ENCODE data around the gene C11orf65.

C11orf65 gene

DNA sequence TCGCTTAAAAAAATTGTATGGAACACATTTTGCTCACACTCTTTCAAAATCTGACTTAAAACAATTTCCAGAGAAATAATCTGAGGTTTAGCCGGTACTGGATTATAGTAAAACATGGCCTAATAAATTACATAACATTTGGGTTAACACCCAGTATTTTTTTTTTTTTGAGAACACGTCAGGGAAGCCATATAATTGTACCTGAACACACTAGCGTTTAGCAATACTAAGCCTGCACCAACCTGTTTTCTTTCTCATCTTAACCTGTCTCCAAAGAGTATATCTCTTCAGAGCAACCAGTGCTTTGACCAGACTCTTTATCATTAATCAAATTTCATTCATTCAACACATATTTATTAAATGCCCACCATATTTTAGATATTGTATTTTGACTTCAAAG lies 32.8 kb upstream of the C11orf65 start:
- no peak for TF ChIP-seq ZNF610 (tag by site-specific recombination; IDR thresholded peaks at IDR 0.05; ENCODE audit: borderline replicate concordance)
- no peak for TF ChIP-seq ZNF335 (tag by site-specific recombination; conservative IDR thresholded peaks at IDR 0.05)
- TF ChIP-seq ZBTB21 (tag by site-specific recombination; IDR thresholded peaks at IDR 0.05): no peak
- no peak for TF ChIP-seq KLF8 (tag by site-specific recombination; IDR thresholded peaks at IDR 0.05)
- no peak for TF ChIP-seq PRDM2 (tag by site-specific recombination; IDR thresholded peaks at IDR 0.05; ENCODE audit: borderline replicate concordance)
- TF ChIP-seq SCRT2 (tag by site-specific recombination; IDR thresholded peaks at IDR 0.05): no peak
- TF ChIP-seq ZNF777 (tag by site-specific recombination; IDR thresholded peaks at IDR 0.05; ENCODE audit: borderline replicate concordance): no peak
- TF ChIP-seq WT1 (tag by site-specific recombination; IDR thresholded peaks at IDR 0.05): no peak
- TF ChIP-seq, protein P1, sequence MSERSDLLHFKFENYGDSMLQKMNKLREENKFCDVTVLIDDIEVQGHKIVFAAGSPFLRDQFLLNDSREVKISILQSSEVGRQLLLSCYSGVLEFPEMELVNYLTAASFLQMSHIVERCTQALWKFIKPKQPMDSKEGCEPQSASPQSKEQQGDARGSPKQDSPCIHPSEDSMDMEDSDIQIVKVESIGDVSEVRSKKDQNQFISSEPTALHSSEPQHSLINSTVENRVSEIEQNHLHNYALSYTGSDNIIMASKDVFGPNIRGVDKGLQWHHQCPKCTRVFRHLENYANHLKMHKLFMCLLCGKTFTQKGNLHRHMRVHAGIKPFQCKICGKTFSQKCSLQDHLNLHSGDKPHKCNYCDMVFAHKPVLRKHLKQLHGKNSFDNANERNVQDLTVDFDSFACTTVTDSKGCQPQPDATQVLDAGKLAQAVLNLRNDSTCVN (tag by site-specific recombination; optimal IDR thresholded peaks at IDR 0.05): no peak
- no peak for TF ChIP-seq ZNF830 (tag by site-specific recombination; IDR thresholded peaks at IDR 0.05; ENCODE audit: low read depth)
- TF ChIP-seq, protein P2, sequence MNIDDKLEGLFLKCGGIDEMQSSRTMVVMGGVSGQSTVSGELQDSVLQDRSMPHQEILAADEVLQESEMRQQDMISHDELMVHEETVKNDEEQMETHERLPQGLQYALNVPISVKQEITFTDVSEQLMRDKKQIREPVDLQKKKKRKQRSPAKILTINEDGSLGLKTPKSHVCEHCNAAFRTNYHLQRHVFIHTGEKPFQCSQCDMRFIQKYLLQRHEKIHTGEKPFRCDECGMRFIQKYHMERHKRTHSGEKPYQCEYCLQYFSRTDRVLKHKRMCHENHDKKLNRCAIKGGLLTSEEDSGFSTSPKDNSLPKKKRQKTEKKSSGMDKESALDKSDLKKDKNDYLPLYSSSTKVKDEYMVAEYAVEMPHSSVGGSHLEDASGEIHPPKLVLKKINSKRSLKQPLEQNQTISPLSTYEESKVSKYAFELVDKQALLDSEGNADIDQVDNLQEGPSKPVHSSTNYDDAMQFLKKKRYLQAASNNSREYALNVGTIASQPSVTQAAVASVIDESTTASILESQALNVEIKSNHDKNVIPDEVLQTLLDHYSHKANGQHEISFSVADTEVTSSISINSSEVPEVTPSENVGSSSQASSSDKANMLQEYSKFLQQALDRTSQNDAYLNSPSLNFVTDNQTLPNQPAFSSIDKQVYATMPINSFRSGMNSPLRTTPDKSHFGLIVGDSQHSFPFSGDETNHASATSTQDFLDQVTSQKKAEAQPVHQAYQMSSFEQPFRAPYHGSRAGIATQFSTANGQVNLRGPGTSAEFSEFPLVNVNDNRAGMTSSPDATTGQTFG (tag by site-specific recombination; IDR thresholded peaks at IDR 0.05; ENCODE audit: borderline replicate concordance): no peak
- no peak for TF ChIP-seq KLF17 (tag by site-specific recombination; IDR thresholded peaks at IDR 0.05)
- TF ChIP-seq, protein P3, sequence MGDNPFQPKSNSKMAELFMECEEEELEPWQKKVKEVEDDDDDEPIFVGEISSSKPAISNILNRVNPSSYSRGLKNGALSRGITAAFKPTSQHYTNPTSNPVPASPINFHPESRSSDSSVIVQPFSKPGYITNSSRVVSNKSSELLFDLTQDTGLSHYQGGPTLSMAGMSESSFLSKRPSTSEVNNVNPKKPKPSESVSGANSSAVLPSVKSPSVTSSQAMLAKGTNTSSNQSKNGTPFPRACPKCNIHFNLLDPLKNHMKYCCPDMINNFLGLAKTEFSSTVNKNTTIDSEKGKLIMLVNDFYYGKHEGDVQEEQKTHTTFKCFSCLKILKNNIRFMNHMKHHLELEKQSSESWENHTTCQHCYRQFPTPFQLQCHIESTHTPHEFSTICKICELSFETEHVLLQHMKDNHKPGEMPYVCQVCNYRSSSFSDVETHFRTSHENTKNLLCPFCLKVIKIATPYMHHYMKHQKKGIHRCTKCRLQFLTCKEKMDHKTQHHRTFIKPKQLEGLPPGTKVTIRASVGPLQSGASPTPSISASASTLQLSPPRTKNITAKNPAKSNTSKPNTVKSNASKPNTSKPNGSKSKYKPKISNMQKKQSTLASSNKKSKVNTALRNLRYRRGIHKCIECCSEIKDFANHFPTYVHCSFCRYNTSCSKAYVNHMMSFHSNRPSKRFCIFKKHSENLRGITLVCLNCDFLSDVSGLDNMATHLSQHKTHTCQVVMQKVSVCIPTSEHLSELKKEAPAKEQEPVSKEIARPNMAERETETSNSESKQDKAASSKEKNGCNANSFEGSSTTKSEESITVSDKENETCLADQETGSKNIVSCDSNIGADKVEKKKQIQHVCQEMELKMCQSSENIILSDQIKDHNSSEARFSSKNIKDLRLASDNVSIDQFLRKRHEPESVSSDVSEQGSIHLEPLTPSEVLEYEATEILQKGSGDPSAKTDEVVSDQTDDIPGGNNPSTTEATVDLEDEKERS (tag by site-specific recombination; IDR thresholded peaks at IDR 0.05): no peak
- H3K4me3 ChIP-seq (ENCODE audit: low read depth, low read length): no peak overlapping the region
- POLR2A ChIA-PET: no interaction called here
- peaks cover 0 to 3% of the 10 kb centered on the region in 2 experiments; a peak in 1 of 3 replicates for H3K36me3 ChIP-seq (ENCODE audit: control insufficient read depth in 2 of 2, insufficient read depth in 1 of 2, low read length in 2 of 2)
- CTCF ChIA-PET: no interaction called here
- no peaks in the 10 kb centered on the region for H3K9me3 ChIP-seq (ENCODE audit: control insufficient read depth, insufficient read depth, low read depth, low read length)
- no peaks in the 10 kb centered on the region for H3K4me1 ChIP-seq (ENCODE audit: control insufficient read depth, insufficient read depth, low read length)
- H3K27ac ChIP-seq (ENCODE audit: extremely low read depth, low read depth, low read length): no peak overlapping the region

All from HEK293 (cell line).